Measurements from ENCODE around the gene NKAIN4. TPM values are rescaled to one million over a fixed set of nuclear protein-coding genes. Genes with fewer than 3 reads are reported as not detected.

NKAIN4 gene
- total RNA-seq (2014; rRNA removed), result not detected in 2 replicates
- polyA plus RNA-seq (2012), result not detected

DNA sequence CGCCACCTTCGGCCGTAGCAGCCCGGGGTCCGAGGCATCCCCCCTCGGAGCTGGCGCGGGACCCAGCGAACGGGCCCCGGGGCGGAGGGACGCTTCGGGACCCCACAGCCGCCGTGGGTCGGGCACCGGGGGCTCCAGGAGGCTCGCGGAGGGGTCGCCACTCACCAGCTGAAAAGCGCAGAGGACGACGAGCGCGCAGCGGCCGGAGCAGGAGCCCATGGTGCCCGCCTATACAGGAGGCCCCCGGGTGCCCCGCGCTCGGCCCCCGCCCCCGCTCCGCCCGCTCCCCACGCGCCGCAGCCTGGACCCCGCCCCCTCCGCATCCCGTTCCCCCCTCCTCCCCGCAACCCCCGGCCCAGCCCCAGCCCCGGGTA is at the start of gene NKAIN4:
Gene NKAIN4, minus strand, starts transcription at position 232 of the 374 bp plus-strand sequence. Its CDS starts 13 bp downstream, at position 219.
- DNase-seq (ENCODE audit: low read depth), result no peak

DNA sequence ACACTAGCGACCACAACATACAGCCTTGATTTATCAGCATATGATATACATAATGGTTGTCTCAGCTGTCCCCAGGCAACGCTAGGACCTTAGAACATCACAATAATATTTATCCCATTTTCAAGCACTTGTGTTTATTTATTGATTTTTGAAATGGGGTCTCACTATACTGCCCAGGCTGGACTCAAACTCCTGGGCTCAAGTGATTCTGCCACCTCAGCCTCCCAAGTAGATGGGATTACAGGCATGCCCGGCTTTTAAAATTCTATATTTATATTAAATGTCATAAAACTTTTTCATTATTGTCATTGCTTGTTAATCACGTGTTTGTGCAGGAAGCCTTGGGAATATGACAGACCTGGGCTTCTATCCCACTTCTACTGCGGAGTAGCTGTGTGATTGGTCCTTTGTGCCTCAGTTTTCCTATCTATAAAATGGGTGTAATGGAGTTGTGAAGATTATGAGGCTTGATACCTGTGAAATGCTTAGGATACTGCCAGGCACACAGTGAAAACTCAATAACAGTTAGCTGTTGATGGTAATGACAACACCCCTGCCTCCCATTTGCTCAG is 48.9 kb upstream of the NKAIN4 start:
- DNase-seq (ENCODE audit: low read depth), result no peak

DNA sequence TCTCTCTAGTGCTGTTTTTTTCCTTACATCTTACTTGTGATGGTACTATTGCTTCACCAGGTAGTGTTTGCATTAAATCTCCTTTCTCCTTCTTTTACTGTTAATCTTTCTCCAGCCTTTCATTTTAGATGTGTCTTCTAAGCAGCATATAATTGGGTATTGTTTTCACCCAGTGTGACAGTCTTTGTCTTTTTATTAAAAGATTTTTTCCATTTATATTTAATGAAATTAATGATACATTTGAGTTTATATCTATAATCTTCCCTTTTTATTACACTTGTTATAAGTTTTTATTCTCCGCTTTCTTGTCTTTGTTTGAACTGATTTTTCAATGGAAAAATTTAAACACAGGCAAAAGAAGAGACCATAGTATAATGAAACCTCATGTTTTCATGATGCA is 47.4 kb upstream of the NKAIN4 start:
- no peak for DNase-seq (ENCODE audit: low read depth)

DNA sequence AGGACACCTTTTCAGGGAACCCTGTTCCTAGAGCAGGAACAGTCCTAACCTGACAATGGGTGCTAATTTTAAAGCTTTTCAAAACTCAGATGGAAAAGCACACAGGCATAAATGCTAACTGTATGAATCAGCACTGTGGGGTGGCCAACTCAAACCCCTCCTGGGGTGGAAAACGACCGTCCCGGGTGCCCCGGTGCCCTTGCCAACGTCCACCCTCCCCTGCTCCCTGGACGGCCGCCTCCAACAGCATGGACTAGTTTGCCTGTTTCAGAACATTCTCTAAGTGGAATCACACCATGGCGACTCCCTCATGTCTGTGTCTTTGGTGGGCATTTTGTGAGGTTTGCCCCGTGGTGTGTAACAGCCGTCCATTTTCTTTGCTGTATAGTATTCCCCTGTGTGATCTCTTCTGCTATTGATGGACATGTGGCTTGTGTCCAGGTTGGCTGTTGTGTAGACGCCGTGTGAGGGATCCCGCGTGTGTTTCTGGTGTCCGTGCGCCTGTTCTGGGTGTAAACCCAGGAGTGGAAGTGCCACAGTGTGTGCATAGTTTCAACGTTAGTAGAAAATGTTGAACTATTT is 44.6 kb upstream of the NKAIN4 start:
- no peak for DNase-seq (ENCODE audit: low read depth)

DNA sequence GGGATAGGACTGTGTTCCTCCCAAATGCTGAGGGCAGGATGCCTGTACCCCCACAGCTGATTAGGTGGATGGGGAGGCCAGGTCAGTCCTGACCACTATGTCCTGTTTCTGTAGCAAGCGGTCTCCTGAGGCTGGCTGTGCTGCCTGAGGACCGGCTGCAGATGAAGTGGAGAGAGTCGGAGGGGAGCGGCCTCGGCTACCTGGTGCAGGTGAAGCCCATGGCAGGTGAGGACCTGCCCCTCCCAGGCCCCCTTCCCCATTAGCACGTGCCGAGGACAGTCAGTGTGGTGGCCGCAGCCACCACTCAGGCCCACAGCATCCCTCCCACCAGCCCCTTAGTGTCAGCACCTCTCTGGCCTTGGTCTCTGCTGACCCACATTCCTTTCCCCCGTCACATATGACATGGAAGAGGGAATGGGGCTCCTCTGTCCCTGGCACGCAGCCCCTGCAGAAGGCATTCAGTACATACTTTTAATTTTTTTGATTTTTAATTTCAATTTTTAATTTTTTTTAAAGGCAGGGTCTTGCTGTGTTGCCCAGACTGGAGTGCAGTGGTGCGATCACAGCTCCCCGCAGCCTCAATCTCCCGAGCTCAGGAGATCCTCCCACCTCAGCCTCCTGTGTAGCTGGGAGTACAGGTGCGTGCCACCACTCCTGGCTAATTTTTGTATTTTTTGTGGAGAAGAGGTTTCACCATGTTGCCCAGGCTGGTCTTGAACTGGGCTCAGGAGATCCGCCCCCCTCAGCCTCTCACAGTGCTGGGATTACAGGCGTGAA is 43.7 kb upstream of the NKAIN4 start:
- DNase-seq (ENCODE audit: low read depth), result no peak

DNA sequence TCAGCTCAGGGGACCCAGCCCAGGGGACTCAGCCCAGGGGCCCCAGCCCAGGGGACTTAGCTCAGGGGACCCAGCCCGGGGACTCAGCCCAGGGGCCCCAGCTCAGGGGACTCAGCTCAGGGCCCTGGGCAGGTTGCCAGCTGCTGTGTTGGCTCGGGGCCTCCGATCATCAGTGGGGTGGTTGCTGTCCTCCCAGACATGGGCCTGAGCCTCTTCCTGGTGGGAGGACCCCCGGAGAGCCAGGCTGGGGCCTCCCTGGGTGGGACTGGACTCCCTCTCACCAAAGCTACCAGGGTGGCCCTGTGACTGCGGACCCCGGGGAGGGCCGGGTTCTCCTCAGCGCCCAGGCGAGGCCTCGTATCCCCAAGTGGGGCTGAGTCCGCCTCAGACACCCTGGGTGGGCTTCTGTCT is 43.1 kb upstream of the NKAIN4 start:
- no peak for DNase-seq (ENCODE audit: low read depth)

DNA sequence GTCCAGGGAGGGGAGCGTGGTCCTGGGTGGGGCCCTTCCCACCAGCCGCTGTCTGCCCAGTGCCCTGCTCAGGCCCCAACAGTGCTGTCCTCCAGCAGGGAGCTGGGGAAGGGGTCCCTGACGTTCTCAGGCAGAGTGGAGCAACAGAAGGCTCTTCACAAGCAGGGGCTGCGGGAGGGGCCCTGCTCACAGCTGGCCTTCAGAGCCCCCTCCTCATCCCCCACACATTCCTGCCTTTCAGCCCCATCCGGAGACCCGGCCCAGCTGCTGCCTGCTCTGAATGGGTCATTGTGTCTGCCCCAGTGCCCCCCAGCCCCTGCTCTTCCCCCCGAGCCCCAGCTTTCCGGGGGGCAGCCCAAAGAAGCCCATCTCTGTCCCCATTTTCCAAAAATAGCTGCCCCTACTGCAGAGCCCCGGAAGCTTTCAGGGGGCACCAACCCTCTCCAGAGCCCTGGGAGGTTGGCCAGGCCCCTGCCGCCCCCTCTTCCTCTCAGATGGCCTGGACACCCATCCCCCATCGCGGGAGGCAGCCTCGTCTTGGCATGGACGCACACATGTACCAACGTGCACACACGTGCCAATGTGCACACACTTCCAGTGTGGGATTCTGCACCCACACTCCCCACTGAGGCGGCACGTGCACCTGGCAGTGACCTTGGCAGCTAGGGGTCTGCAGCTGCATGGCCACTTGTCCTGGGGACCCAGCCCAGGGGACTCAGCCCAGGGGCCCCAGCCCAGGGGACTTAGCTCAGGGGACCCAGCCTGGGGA is 42.5 kb upstream of the NKAIN4 start:
- DNase-seq (ENCODE audit: low read depth), result no peak

DNA sequence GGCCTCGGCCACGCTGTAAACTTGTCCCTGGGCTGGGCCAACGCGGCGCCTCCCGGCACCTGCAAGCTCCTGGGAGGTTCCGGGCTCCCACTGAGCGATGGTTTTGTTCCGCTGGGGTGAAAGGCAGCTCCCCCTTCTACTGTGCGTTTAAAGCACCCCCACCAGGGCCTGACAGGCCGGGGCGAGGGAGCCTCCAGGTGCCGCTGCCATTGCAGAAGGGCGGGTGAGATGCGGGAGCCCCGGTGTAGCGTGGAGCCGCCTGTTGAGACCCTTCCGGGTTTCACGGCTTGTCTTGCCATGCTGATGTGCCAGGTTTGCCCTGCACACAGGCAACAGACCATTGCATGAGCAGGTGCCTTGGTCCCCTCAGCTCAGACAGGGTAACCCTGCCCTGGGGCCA is 41.6 kb upstream of the NKAIN4 start:
- DNase-seq (ENCODE audit: low read depth), result no peak

DNA sequence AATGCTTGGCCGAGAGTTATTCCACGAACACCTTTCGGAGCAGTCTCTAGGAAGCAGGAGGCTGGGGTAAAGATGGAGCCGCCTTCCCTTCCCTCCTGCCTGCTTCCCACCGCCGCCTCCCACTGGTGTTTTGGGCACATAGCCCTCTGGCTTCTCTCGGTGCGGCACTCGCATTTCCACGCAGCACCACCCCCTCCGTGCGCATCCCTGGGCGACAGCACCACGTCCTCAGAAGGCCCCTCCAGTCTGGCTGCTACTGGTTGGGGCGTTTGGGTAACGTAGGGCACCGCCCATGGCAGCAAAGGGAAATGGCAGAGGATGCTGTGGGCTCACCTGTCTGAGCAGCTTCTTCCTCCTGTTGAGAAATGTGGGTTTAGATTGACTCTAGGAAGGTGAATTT is 41.2 kb upstream of the NKAIN4 start:
- no peak for DNase-seq (ENCODE audit: low read depth)

DNA sequence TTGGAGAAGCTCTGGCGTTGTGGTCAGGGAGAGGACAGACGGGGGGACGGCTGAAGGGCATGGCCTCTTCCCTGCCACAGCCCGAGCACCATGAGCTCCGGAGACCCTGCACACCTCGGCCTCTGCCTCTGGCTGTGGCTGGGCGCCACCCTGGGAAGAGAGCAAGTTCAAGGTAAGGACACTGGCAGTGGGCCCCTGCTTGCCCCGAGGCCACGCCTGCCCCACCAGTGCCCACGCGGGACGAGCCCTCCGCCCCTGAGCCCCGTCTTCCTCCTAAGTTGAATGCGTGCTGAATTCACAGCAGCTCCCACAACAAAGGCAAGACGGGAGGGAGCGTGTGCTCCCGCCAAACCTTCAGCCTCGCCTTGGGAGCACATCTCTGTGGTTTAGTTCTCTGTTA is 40.8 kb upstream of the NKAIN4 start:
- DNase-seq (ENCODE audit: low read depth), result no peak

DNA sequence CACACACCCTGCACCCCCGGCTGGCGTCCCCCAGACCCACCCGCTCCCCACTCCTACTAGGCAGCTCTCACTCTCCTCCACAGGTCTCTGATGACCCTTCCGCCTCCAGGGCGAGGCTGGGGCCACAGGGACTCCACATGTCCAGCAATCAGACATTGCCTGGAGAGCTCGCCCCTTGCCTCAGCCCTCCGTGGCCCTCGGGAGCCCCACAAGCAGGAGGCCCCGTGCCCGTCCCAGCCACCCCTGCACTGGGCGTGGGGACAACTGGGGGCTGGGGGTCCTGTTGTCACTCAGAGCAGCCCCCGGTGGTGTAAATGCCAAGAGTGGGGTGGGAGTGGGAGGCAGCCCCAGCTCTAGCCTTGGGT is 40.3 kb upstream of the NKAIN4 start:
- no peak for DNase-seq (ENCODE audit: low read depth)

DNA sequence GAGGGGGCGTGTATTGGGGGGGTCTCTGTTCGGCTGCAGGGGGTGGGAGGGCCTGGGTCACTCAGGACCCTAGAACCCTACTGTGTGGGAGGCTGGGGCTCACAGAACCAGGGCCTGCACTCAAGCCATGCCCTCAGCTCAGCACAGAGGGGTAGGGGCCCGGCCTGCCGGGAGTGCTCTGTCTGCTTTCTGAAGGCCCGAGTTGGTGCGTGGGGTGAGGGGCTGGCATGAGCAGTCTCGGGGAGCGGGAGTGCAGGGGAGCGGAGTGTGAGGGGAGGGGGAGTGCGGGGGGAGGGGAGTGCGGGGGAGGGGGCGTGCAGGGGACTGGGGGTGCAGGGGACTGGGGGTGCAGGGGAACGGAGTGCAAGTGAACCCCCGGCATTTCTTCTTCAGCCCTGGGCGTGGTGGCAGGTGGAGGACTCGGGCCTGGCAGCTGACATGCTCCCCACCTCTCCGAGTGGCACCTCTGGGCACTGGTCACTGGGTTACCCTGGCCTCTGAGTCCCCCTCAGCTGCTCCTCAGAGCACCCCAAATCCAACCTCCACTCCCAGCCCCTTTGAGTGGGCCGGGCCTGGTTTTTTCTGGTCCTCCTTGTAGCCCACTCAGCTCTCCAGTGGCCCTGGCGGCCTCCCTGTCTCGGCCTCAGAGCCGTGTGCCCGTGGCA is 39.7 kb upstream of the NKAIN4 start:
- no peak for DNase-seq (ENCODE audit: low read depth)

DNA sequence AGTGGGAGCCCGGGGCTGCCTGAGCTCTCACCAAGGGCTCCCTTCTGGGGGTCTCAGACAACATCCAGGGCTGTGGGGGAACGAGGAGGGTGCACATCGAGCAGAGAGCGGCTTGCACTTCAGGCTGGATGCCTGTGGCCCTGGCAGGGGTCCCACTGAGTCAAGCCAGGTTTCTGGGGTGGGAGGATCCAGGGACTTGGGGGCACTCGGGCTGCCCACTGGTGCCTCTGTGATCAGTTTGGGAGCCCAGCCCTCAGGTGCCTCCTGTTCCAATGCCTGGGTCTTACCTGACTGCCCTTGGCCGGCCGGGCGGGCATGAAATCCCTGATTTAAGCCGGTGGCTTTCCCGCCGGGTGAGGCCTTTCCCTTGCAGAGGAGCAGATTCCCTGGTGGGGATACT is 39.2 kb upstream of the NKAIN4 start:
- DNase-seq (ENCODE audit: low read depth), result no peak

DNA sequence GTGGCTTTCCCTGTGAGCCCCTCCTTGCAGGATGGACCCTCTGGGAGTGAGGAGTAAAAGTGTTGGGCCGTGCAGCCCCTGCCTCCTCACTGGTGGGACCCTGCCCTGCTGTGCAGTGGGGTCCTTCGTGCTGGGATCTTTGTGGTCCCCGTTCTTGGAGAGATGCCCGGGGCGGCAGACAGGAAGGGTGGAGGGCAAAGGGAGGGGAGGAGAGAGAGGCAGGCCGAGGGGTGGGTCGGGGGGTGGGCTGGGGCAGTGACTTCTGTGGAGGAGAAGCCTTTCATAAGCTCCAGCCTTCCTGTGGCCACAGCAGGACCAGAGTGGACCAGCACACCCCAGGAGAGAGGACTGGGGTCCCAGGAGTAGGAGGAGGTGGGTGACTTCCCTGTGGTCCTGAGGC is 38.6 kb upstream of the NKAIN4 start, which contains the start of gene COL20A1:
Gene COL20A1, plus strand, starts transcription at position 283 of the 400 bp plus-strand sequence. CDS start 1,922 bp downstream, outside the sequence.
- no peak for DNase-seq (ENCODE audit: low read depth)

DNA sequence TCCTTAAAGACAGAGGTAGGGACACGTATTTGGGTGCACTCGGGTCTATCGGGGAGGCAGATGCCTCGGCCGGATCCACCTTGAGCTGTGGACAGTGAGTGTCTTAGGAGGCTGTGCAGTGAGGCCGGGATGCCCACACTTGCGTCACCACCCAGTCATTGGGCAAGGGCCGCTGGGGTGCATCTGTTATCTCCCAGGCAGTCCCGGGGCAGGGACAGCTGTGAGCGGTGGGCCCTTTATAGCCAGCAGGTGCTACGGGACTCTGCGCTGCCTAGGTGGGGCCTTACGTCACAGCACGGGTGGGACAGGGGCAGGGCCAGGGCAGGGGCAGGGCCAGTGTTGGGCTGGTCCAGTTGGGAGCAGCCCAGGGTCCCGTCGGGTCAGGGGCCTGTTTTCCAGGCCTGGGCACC is 38.0 kb upstream of the NKAIN4 start:
- DNase-seq (ENCODE audit: low read depth), result peak; percentile 16

DNA sequence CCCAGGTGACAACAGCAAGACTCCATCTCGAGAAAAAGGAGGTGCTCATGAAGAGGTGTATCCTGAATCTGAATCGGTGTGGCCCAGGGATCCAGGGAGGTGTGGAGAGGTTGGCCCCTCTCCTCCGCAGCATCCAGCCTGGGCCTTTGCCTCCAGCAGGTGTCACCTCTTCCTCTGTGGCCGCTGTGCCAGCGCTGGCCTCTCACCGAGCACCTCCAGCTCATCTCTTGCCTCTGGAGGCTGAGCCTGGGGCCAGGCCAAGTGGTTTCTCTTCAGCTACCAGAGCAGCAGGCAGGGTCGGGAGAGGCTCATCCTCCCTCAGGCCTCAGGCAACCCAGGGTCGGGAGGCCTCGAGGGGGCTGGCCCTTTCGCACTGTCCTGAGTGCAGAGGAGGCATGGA is 37.5 kb upstream of the NKAIN4 start:
- no peak for DNase-seq (ENCODE audit: low read depth)

DNA sequence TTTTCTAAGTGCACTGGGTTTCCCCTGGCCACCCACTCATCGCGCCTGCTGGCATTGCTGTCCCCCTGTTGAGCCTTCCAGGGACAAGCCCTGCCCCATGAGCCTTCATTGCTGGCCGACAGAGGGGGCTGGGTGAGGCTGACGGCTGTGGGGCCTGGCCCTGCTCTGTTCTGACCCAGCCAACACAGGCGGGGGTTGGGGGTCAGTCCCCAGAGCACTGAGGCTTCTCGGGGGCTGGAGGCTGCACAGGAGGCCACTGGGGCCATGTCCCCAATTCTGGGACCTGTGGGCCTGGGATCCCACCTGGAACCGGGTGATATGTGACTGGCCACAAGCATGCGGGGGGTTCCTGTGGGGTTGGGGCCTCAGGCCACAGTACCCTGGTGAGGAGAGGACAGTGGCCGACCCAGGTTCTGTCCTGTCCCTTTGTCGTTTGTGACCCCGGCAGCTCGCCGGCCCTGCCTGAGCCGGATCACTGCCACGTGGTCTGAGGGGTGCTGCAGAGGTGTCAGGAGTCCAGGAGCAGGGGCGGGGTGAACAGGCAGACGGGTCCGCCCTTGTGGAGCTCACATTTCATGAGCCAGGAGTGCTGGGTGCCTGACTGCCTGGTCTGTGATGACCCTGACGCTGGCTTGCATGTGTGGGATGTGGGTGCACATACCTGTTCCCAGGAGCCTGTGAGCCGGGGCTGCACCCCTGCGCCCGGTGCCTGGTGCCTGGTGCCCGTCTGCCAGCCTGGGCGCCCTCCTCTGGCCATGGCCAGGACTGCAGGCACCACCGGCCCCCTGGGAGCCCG is 36.6 kb upstream of the NKAIN4 start:
- no peak for DNase-seq (ENCODE audit: low read depth)

DNA sequence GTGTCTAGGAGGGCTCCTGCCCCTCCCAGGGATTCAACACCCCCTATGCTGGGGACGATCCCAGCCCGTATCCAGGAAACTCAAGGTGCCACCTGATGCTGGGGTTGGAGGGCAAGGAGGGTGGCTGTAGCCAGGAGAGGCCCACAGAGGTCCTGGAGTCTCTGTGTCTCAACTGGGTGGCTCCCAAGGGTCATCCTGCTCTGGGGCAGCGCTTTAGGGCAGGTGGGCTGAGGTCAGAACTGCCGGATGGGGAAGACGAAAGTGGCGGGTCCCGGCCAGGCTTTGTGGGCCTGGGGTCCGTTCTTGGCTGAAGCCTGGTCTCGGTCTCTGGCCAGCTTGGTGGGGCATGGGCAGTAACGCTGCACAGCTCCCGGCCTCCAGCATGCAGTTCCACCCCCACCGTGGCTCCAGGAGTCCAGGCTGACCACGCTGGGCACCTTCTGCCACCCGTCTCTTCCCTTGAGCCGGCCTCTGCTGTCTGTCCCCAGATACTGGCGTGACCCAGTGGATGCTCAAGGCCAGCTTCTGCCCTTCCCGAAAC is 35.9 kb upstream of the NKAIN4 start:
- DNase-seq (ENCODE audit: low read depth), result no peak

DNA sequence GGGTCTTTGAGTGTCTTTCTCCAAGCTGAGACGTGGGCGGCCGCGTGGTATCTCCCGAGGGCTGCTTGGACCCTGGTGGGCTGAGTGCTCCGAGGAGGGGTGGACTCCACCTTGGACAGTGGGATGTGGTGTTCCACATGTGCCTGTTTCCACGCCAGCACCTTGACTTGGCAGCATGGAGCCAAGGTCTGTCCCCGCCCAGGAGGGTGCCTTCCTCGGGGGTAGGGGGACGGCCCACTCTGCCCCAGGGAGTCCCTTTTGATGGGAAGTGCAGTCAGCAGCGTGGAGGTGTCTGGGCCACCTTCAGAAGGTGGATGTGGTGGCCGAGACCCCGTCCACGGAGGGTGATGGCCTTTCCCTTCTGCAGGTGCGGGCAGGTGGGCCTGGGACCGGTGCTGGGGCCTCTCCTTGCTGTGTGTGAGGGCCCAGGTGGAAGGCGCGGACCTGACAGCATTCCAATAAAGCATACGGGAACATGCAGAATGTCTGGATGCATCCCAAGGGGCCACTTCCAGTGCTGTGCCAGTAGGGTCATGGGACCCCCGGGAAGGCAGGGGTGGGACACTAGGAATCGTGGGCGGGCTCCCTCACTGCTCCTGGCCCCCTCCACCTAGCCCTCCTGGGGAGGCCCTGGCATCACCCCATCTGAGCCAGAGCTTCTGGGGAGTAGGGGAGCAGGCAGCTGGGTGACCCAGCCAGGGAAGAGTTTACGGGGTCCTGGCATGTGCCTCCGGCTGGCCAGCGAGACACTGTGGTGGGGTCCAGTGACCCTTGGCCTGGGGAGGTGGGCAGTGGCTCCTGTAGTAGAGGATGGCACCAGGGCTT is 35.3 kb upstream of the NKAIN4 start:
- no peak for DNase-seq (ENCODE audit: low read depth)
